OCI-LY7 (cell line): ENCODE results near the gene C11orf16. TPM values are rescaled to one million over a fixed set of nuclear protein-coding genes. Genes with fewer than 3 reads are reported as not detected.
A peak's percentile ranks its signal among the peaks of the same experiment; 100 is the strongest.

Experiments used
- BruUV-seq: library from RNA; stranded (reverse); fragments of 400-500 nt; replicated peaks from 2 replicates; lab custom pipeline; 2021; lab: Mats Ljungman, UMichigan
- CTCF ChIA-PET: fragments of 300-600 bp; sonication (Branson Sonifier 250); formaldehyde crosslinking; loops from one replicate; lab custom pipeline; 2022; ENCODE audit warnings: antibody characterized with exemption; ENCODE audit not compliant: unreplicated experiment; lab: Charles Lee
- POLR2A ChIA-PET: fragments of 300-600 bp; sonication (Branson Sonifier 250); formaldehyde crosslinking; loops from one replicate; lab custom pipeline; 2022; ENCODE audit warnings: antibody characterized with exemption; lab: Charles Lee
- DNase-seq: peaks from one replicate; pipeline ENCODE4 v3.0.0-alpha.2; 2015; ENCODE audit warnings: low spot score
- H2AFZ ChIP-seq: fragments of 200-600 bp; sonication (generic), shearing (Covaris generic); 2 replicates; pipeline ENCODE4 v1.6.1; 2014; ENCODE audit warnings: mild to moderate bottlenecking, antibody characterized with exemption, low read length, moderate library complexity
- H3K27ac ChIP-seq: fragments of 200-600 bp; sonication (generic); 2 replicates; pipeline ENCODE4 v1.5.1; 2014; ENCODE audit warnings: mixed run types, low read depth, mild to moderate bottlenecking, moderate library complexity, low read length, inconsistent platforms; ENCODE audit not compliant: poor library complexity, severe bottlenecking
- H3K36me3 ChIP-seq: fragments of 200-600 bp; sonication (generic); 2 replicates; pipeline ENCODE4 v1.6.1; 2014; ENCODE audit warnings: mild to moderate bottlenecking, antibody characterized with exemption, low read length, moderate library complexity, mixed read lengths; ENCODE audit not compliant: insufficient read depth
- H3K4me1 ChIP-seq: fragments of 200-600 bp; sonication (generic); 2 replicates; pipeline ENCODE4 v1.5.1; 2014; ENCODE audit warnings: mild to moderate bottlenecking, low read length; ENCODE audit not compliant: insufficient read depth, poor library complexity, severe bottlenecking
- H3K4me2 ChIP-seq: fragments of 200-600 bp; sonication (generic); 2 replicates; pipeline ENCODE4 v1.6.1; 2014; ENCODE audit warnings: mild to moderate bottlenecking, low read length
- H3K4me3 ChIP-seq: fragments of 200-600 bp; sonication (generic); 2 replicates; pipeline ENCODE4 v1.5.1; 2014; ENCODE audit warnings: mild to moderate bottlenecking, low read depth, low read length; ENCODE audit not compliant: poor library complexity, severe bottlenecking
- H3K79me2 ChIP-seq: fragments of 200-600 bp; sonication (generic); 2 replicates; pipeline ENCODE4 v1.6.1; 2016; ENCODE audit warnings: low read depth, mild to moderate bottlenecking, low read length, moderate library complexity, mixed read lengths; ENCODE audit not compliant: insufficient read depth
- H3K9me2 ChIP-seq: fragments of 200-600 bp; sonication (generic); 2 replicates; pipeline ENCODE4 v1.6.1; 2016; ENCODE audit warnings: mild to moderate bottlenecking, low read length, mixed read lengths; ENCODE audit not compliant: insufficient read depth
- H3K9me3 ChIP-seq: fragments of 200-600 bp; sonication (generic); 2 replicates; pipeline ENCODE4 v1.6.1; 2014; ENCODE audit warnings: mild to moderate bottlenecking, mixed run types, low read length, mixed read lengths
- H4K20me1 ChIP-seq: fragments of 200-600 bp; sonication (generic); 2 replicates; pipeline ENCODE4 v1.6.1; 2014; ENCODE audit warnings: mild to moderate bottlenecking, antibody characterized with exemption, low read length, moderate library complexity, mixed read lengths; ENCODE audit not compliant: insufficient read depth
- CTCF ChIP-seq: fragments of 200-600 bp; sonication (generic); conservative IDR thresholded peaks from 2 replicates; pipeline ENCODE4 v1.5.1; 2014; ENCODE audit warnings: mild to moderate bottlenecking, antibody characterized with exemption, low read length, moderate library complexity, mixed read lengths
- EZH2phosphoT487 ChIP-seq: fragments of 200-600 bp; sonication (generic); IDR thresholded peaks from 2 replicates; pipeline ENCODE4 v1.6.1; 2018; ENCODE audit warnings: low read depth, borderline replicate concordance, mild to moderate bottlenecking, mixed run types, antibody characterized with exemption, low read length, moderate library complexity, mixed read lengths
- intact Hi-C: fragments of 100-400 bp; cut with micrococcal nuclease; formaldehyde crosslinking; loops from one replicate; pipeline ENCODE4 v1.10.0; 2022; ENCODE audit not compliant: unreplicated experiment
- total RNA-seq, 2 experiments: library from RNA; depleted of rRNA in 1 of 2; stranded (reverse); fragments of >200 nt in 1 of 2; shearing (Covaris generic) in 1 of 2; gene quantifications; 2 replicates each; pipeline ENCODE4 v1.2.3, GENCODE V29; 2014 to 2022

C11orf16 gene
- total RNA-seq, 2 experiments from 2014 or later, result not detected

- no peaks in the 10 kb centered on the region for H3K9me3 ChIP-seq
- peak within 1 kb of the TSS; percentile 66 for H3K4me2 ChIP-seq
- peak within 1 kb of the TSS; percentile 84 for H2AFZ ChIP-seq
- H3K4me3 ChIP-seq, result peak within 1 kb of the TSS; percentile 77
- ChIA-PET CTCF (interaction anchor here (0.6 kb wide), 1 partner anchor 982 kb away, joined by 24 read pairs; no protein-coding TSS in a partner anchor), POLR2A (interaction anchor here (0.6 to 1.9 kb wide), 9 partner anchors 19 to 793 kb away, joined by 3 to 6 read pairs (median 5); partner anchors contain the start of genes RPL27A, TMEM9B and TRIM66)
- DNase-seq, result peak; percentile 89
- peak within 1 kb of the TSS; percentile 40 for H3K27ac ChIP-seq
- H3K9me2 ChIP-seq, result no peaks in the 10 kb centered on the region
- intact Hi-C loops, result loop anchor here (1.0 to 10.0 kb wide), 5 partner anchors 53 to 844 kb away; partner anchors contain the start of genes TMEM9B and ZNF143
- TF ChIP-seq CTCF (no peak), EZH2phosphoT487 (no peak)
- BruUV-seq, result no TSS peak
- peaks cover 23% of the 10 kb centered on the region for H3K4me1 ChIP-seq
- peaks cover 9% of the 10 kb centered on the region; the same call in 1 of the 2 replicates for H3K36me3 ChIP-seq
- H3K79me2 ChIP-seq, result peaks cover 5% of the 10 kb centered on the region; the same call in 1 of the 2 replicates
- H4K20me1 ChIP-seq, result no peaks in the 10 kb centered on the region
Observed at GRCh38 chr11:8911029-8911823, 21.5 kb downstream of the C11orf16 start, which contains the start of gene AKIP1. TSS of gene AKIP1 (plus strand) at chr11:8911189. CDS start at chr11:8911450, 261 bp downstream.

- no peaks in the 10 kb centered on the region for H3K9me3 ChIP-seq
- intact Hi-C loops, result loop anchor here (1.0 to 10.0 kb wide), 5 partner anchors 54 to 844 kb away; partner anchors contain the start of genes TMEM9B and ZNF143
- H4K20me1 ChIP-seq, result no peaks in the 10 kb centered on the region
- H3K9me2 ChIP-seq, result no peaks in the 10 kb centered on the region
- peaks cover 6% of the 10 kb centered on the region; the same call in 1 of the 2 replicates for H3K36me3 ChIP-seq
- no TSS peak for BruUV-seq
- ChIA-PET CTCF (interaction anchor here (0.6 kb wide), 1 partner anchor 982 kb away, joined by 24 read pairs; no protein-coding TSS in a partner anchor), POLR2A (interaction anchor here (0.6 to 1.9 kb wide), 3 partner anchors 54 to 1950 kb away, joined by 3 to 5 read pairs (median 4); partner anchors contain the start of gene TMEM9B)
- H3K79me2 ChIP-seq, result peaks cover 5% of the 10 kb centered on the region; the same call in 1 of the 2 replicates
- H3K27ac ChIP-seq, result no peak overlapping the region
- peak overlapping the region; percentile 66 for H3K4me2 ChIP-seq
- DNase-seq, result no peak
- H3K4me3 ChIP-seq, result peak overlapping the region; percentile 77
- TF ChIP-seq CTCF (no peak), EZH2phosphoT487 (no peak)
- H2AFZ ChIP-seq, result peak overlapping the region; percentile 84
- peaks cover 23% of the 10 kb centered on the region for H3K4me1 ChIP-seq
Observed at GRCh38 chr11:8910649-8911026, 22.1 kb downstream of the C11orf16 start.
